Measurements from ENCODE around the gene CRB2. TPM values are rescaled to one million over a fixed set of nuclear protein-coding genes. Genes with fewer than 3 reads are reported as not detected.

CRB2 gene
- total RNA-seq, 1 donor from 2014 or later: 0.93 TPM

DNA sequence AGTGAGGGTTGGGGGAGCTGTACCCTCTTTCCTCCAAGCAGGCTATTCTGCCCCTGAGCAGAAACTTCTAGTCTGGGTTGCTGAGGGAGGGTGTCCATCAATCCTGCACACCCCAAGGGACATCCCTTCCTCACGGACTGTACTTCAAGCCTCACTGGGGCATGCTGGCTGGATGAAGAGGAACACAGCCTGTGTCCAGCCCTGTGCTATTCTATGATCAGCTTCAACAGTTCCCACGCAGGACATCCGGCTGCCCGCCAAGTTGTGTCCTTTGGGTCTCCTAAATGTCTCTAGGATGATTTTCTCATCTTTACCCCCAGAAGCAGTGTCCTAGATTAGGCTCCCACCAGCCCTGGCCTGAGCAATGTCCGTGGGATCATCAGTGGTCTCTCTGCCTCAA lies 68.1 kb downstream of the CRB2 start:
- Histone ChIP-seq H3K27ac (no peak overlapping the region), H3K9me3 (no peaks in the 10 kb centered on the region), H3K4me1 (no peaks in the 10 kb centered on the region), H3K4me3 (no peak overlapping the region), H3K27me3 (no peaks in the 10 kb centered on the region), H3K36me3 (no peaks in the 10 kb centered on the region)
- no peak for ATAC-seq
- intact Hi-C loops (cut with DNase I): no loop called here
- TF ChIP-seq, protein P1, sequence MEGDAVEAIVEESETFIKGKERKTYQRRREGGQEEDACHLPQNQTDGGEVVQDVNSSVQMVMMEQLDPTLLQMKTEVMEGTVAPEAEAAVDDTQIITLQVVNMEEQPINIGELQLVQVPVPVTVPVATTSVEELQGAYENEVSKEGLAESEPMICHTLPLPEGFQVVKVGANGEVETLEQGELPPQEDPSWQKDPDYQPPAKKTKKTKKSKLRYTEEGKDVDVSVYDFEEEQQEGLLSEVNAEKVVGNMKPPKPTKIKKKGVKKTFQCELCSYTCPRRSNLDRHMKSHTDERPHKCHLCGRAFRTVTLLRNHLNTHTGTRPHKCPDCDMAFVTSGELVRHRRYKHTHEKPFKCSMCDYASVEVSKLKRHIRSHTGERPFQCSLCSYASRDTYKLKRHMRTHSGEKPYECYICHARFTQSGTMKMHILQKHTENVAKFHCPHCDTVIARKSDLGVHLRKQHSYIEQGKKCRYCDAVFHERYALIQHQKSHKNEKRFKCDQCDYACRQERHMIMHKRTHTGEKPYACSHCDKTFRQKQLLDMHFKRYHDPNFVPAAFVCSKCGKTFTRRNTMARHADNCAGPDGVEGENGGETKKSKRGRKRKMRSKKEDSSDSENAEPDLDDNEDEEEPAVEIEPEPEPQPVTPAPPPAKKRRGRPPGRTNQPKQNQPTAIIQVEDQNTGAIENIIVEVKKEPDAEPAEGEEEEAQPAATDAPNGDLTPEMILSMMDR (IDR thresholded peaks at IDR 0.05): no peak
- DNase-seq: peak; percentile 9

DNA sequence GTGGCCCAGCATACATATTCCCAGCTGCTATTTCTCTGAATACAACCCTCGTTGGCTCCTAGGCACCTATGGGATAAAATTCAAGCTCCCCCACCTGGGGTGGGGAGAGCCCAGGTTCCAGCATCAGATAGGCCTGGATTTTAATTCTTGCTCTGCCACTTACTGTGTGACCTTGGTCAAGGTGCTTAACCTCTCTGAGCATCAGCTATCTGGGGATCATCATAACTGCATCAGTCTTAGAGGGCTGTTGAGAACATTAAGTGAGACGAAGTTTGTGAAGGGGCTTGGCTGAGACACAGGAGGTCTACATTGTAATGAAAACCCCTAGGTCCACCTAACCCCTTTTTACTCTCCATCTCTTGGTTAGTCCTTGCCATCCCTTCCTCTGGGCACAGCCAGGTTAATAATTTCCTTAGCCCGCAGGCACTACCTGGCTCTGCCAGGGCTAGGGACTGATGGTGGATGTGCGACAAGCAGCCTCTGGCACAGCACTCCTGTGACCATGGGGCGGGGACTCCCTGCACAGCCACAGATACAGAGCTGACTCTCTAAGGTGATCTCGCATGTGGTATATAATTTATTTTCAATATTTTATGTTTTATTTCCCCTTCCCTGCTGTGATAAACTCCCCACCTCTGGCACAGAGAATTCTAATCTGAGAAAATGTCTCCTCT lies 68.7 kb downstream of the CRB2 start:
- no peaks in the 10 kb centered on the region for H3K36me3 ChIP-seq

DNA sequence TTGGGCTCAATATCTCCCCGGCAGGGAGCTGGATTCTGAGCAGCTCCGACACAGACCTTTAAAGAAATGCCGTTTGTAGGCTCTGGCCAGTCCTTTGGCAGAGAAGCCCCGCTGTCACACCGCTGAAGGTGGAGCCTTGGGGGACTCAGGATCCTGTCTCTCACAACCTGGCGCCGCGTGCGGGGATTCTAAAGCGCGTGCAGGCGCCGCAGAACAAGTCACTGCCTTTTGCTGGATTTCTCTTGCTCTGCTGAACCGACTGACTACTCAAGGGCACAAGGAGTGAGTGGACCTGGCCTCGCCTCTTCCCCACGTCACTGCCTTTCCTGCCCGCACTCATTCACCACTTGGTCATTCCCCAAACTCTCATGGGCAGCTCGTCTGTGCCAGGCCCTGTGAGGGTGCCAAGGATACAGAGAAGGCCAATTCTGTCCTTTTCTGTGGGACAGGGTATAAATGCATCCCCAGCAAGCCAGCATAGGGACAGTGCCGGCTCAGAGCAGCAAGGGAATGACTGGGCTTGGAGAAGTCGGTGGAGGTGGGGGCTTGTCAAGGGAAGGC lies 69.3 kb downstream of the CRB2 start:
- no peaks in the 10 kb centered on the region for H3K9me3 ChIP-seq
- H3K27ac ChIP-seq: no peak overlapping the region
- no peaks in the 10 kb centered on the region for H3K27me3 ChIP-seq
- no peak overlapping the region for H3K4me3 ChIP-seq
- no peak for ATAC-seq
- TF ChIP-seq, protein P1 (IDR thresholded peaks at IDR 0.05): no peak
- intact Hi-C loops (cut with DNase I): no loop called here
- DNase-seq: no peak
- no peaks in the 10 kb centered on the region for H3K4me1 ChIP-seq
- no peaks in the 10 kb centered on the region for H3K36me3 ChIP-seq

More for the DNA sequence above, 68.7 kb downstream of the CRB2 start:
- H3K9me3 ChIP-seq: no peaks in the 10 kb centered on the region
- no peak overlapping the region for H3K27ac ChIP-seq
- ATAC-seq: no peak
- intact Hi-C loops (cut with DNase I): no loop called here
- H3K27me3 ChIP-seq: no peaks in the 10 kb centered on the region
- TF ChIP-seq, protein P1 (IDR thresholded peaks at IDR 0.05): no peak
- DNase-seq: peak; percentile 9
- no peak overlapping the region for H3K4me3 ChIP-seq
- no peaks in the 10 kb centered on the region for H3K4me1 ChIP-seq

DNA sequence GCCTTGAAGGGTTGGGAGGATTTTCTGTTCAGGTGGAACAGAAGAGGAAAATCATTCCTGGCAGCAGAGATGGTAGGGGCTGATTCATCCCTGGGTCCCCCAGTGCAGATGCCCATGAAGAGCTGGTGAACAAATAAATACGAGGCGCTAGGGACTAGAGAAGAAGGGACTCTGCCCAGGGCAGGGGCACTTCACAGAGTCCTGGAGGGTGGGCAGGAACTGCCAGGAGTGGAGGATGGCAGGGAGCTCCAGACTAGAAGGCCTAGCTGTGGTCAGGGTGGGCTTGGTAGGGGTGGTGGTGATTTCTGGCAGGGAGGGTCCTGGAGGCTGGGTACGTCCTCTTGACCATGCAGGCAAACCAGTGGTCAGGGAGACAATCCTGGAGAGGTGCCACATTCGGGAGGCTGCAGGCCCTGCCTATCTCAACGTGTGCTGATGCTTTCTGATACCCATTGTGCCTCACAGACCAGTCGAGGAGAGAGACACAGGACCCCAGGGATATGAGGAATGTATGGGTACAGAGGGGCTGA lies 69.9 kb downstream of the CRB2 start:
- TF ChIP-seq, protein P1 (IDR thresholded peaks at IDR 0.05): no peak
- Histone ChIP-seq H3K36me3 (no peaks in the 10 kb centered on the region), H3K4me3 (no peak overlapping the region), H3K27ac (no peak overlapping the region), H3K4me1 (no peaks in the 10 kb centered on the region), H3K9me3 (no peaks in the 10 kb centered on the region), H3K27me3 (no peaks in the 10 kb centered on the region)
- intact Hi-C loops (cut with DNase I): no loop called here
- DNase-seq (peak; percentile 37), ATAC-seq (no peak)

DNA sequence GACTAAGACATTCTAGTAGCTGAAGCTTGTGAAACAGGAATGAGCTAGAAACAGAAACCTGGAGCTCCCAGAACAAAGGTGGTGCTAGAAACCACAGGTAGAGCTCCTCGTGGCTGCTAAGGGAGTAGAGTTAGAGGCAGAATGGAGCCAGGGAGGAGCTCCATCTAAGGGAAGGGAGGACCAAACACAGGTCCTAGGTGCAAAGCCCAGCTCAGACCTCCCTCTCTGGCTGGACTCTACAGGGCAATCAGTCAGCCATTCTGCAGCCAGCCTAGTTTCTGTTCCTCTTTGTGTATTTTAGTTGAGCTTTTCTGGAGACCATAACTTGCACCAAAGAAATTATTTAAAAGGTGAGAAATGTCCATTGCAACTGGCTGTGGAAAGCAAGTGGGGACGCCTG lies 70.4 kb downstream of the CRB2 start:
- TF ChIP-seq, protein P1 (IDR thresholded peaks at IDR 0.05): no peak
- Histone ChIP-seq H3K27ac (no peak overlapping the region), H3K27me3 (no peaks in the 10 kb centered on the region), H3K9me3 (no peaks in the 10 kb centered on the region), H3K36me3 (no peaks in the 10 kb centered on the region), H3K4me1 (no peaks in the 10 kb centered on the region), H3K4me3 (no peak overlapping the region)
- no peak for ATAC-seq
- DNase-seq: no peak
- intact Hi-C loops (cut with DNase I): no loop called here

Small RNA genes lying within 50 kb of the gene (microRNA-seq; reads per million reads assigned to microRNA genes)
- gene MIR601 (ENCODE audit: borderline microRNAs expressed): not detected

Other genes starting within 250 kb of the CRB2 start
- gene STRBP, start 87.6 kb upstream of the CRB2 start, total RNA-seq: 24.7 TPM

Measured in upper lobe of right lung (tissue), 1 donor.